GM13977 (cell line): Measurements from ENCODE around the gene BTF3.
A peak's percentile ranks its signal among the peaks of the same experiment; 100 is the strongest.

Source experiments
- DNase-seq: peaks from one replicate; pipeline ENCODE4 v3.0.0; 2012; ENCODE audit warnings: low spot score
- in situ Hi-C: fragments of 300-500 bp; cut with MboI; formaldehyde crosslinking; loops from one replicate; pipeline ENCODE4 v1.12.0; 2022; ENCODE audit warnings: low sequenced_read_pairs, low pct_unique_long_range_greater_than_20kb, mixed read lengths, inconsistent platforms; ENCODE audit not compliant: unreplicated experiment
- TF ChIP-seq, protein P1 (sequence below): IDR thresholded peaks from 2 replicates; pipeline ENCODE4 v1.5.1; 2012; ENCODE audit warnings: mild to moderate bottlenecking, control low read depth; ENCODE audit not compliant: insufficient read depth; ENCODE audit errors: extremely low read depth, missing control alignments

Gene BTF3

DNA sequence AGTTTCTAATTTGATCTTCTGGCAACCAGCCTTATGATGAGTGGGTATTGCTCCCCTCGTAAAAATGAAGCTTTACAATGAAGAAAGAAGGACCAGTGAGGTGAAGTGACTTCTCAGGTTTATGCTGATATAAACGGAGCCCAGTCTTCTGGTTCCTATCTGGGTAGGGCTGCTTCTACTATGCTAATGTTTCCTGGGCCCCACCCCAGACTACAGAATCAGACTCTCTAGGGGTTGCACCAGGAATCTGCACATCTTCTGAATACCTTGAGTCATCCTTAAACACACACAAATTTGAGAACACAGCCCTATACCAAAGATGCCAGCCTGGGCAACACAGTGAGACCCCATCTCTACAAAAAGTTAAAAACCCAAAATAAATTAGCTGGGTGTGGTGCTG lies 16.2 kb downstream of the BTF3 start:
- no peak for DNase-seq
- in situ Hi-C loops: no loop called here
- TF ChIP-seq, protein P1, sequence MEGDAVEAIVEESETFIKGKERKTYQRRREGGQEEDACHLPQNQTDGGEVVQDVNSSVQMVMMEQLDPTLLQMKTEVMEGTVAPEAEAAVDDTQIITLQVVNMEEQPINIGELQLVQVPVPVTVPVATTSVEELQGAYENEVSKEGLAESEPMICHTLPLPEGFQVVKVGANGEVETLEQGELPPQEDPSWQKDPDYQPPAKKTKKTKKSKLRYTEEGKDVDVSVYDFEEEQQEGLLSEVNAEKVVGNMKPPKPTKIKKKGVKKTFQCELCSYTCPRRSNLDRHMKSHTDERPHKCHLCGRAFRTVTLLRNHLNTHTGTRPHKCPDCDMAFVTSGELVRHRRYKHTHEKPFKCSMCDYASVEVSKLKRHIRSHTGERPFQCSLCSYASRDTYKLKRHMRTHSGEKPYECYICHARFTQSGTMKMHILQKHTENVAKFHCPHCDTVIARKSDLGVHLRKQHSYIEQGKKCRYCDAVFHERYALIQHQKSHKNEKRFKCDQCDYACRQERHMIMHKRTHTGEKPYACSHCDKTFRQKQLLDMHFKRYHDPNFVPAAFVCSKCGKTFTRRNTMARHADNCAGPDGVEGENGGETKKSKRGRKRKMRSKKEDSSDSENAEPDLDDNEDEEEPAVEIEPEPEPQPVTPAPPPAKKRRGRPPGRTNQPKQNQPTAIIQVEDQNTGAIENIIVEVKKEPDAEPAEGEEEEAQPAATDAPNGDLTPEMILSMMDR: no peak

DNA sequence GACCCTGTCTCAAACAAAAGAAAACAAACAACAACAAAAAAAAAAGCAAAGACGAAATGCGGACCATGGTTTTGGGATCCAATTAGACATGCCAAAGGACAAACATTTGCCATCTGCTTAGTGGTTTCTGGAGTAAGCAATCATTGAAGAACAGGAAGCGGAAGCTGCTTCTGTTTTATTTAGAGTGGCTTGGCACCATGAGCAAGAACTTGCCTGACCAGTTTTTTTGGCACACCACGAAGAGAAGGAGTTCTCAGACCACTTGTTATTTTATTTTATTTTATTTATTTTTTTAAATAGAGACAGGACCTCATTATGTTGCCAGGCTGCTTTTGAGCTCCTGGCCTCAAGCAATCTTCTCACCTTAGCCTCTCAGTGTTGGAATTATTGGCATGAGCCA lies 17.0 kb downstream of the BTF3 start:
- TF ChIP-seq, protein P1: no peak
- DNase-seq: no peak
- in situ Hi-C loops: no loop called here

DNA sequence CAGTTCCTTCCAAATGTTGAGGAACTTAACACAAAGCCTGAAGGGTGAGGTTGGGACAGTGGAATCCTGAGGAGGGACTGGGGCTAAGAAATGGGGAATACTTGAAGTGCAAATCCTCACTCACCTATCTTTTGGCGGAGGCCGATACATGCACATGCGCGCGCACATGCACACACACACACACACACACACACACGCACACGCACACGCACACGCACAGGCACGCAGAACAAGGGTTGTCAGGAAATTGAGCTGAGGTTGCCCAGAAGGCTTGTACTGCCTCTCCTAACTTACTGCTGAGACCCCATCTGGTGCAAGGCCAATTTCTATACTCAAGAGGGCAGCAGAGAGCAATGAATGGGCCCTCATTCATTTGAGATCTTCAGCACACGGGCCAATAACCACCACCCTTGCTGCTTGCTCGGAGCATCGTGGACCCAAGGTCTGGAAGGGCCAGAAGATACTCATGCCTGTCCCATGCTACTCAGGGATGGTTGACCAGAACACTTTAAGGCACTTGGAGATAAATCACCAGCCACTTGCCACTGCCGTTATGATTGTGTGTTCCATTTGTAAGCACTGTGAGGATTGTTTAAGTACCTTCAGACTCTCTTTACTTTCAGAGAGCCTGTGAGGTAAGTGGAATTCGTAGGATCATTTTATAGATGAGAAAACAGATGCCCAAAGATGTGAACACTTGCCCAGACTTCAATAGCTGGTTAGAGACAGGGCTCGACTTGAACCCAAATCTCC lies 21.5 kb downstream of the BTF3 start:
- DNase-seq: peak; percentile 84
- TF ChIP-seq, protein P1: peak; percentile 74
- in situ Hi-C loops: no loop called here

DNA sequence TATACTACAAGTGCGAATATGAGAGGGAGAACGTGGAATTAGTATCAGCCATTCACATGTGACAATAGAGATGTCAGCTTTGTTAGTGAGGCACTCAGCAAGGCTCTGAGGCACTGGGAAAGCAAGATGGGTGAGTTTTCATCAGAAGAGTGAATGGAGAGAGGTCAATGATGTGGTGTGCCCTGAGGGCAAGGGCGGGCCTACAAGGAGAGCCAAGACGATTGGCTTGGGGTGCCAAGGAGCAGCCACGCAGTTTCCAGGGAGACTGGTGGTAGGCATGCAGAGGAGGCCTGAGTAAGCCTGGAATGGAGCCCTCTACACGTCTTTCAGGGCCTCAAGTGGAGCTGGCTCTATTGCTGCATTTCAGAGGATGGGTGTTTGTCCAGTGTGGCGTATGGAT lies 24.7 kb downstream of the BTF3 start:
- DNase-seq: no peak
- TF ChIP-seq, protein P1: no peak
- in situ Hi-C loops: no loop called here

DNA sequence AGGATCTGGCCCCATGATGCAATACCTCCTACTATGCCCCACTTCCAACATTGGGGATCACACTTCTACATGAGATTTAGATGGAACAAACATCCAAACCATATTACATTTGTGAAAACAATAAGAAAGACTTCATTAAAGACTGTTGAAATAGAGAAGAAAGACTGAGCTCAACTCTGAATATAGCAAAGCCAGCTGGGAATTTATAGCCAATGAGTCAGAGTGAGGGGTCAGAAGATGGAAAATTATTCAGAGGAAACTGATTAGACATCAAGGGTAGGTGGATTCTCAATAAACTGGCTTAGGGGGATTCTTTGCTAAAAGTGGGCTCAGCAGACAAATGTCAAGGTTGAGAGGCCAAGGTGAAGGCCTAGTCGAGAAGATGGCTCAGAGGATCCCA lies 25.6 kb downstream of the BTF3 start:
- in situ Hi-C loops: no loop called here
- TF ChIP-seq, protein P1: no peak
- DNase-seq: no peak

DNA sequence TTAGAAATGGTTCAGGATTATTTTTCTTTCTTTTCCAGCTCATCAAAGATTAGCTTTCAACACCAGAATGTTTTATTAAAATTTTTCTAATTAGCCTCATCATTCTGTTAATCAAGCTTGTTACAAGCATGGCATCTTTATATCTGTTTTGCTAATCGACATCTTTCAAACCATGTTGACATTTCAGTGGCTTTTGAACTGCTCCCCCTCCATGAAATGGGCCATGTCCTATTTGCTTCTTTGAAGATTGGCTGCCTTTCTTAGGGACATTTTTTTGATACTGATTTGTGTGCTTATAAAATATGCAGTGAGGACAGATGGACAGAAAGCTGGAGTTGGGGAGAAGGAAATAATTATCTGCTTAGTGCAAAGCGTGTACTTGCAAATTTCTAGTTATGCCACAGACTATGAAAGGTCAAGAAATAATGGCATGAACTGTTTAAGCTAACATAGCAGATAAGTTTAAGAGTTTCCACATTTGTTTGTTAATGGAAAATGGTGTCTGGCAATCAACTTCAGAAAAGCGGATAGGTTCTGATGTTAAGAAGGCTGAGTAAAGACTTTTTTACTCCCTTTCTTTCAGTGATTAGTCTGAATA lies 27.5 kb downstream of the BTF3 start:
- in situ Hi-C loops: no loop called here
- TF ChIP-seq, protein P1: no peak
- no peak for DNase-seq
